Keratinocyte (primary cell): ENCODE data around the gene YTHDF2.

ENCODE experiments used
- CTCF ChIP-seq, 3 experiments: IDR thresholded peaks in 1 of 3; conservative IDR thresholded peaks in 1 of 3; optimal IDR thresholded peaks in 1 of 3; 2 replicates in 2 of 3; 3 replicates in 1 of 3; pipeline versions ENCODE3 to v1.5.1; 2011; ENCODE audit warnings: low read length in 3 of 3, mild to moderate bottlenecking in 3 of 3, moderate library complexity in 2 of 3, control low read depth in 1 of 3, inconsistent platforms in 1 of 3; ENCODE audit not compliant: insufficient read depth in 2 of 3; ENCODE audit errors: extremely low read depth in 1 of 3
- EZH2 ChIP-seq: IDR thresholded peaks from one replicate; pipeline ENCODE4 v1.6.1; 2012; ENCODE audit warnings: inconsistent platforms, mild to moderate bottlenecking, low read length, moderate library complexity

GRCh38 chr1:28815533-28816185 lies 78.9 kb downstream of the YTHDF2 start:
- no peak for TF ChIP-seq CTCF (optimal IDR thresholded peaks at IDR 0.05 in 1 of 3, IDR thresholded peaks at IDR 0.05 in 1 of 3, conservative IDR thresholded peaks at IDR 0.05 in 1 of 3; ENCODE audit: extremely low read depth in 1 of 3, insufficient read depth in 2 of 3, low read length in 3 of 3)
- TF ChIP-seq EZH2: no peak
